ENCODE measurements around the gene RBM15. TPM values are rescaled to one million over a fixed set of nuclear protein-coding genes. Genes with fewer than 3 reads are reported as not detected.

RBM15 gene
- total and polyA plus RNA-seq, 2 donors (not counting 3 experiments of a cell fraction or from before 2014, with no cell fraction given) = 8.5 to 29.5 TPM

GRCh38 chr1:110347182-110347893, 8.2 kb downstream of the RBM15 start:
- H3K4me1 ChIP-seq (ENCODE audit: control insufficient read depth, extremely low read depth, insufficient read depth, low read length) = peaks cover 13% of the 10 kb centered on the region
- no peak overlapping the region for H3K4me2 ChIP-seq (ENCODE audit: insufficient read depth, low read length)
- peaks cover 7% of the 10 kb centered on the region for H4K20me1 ChIP-seq (replicated peaks; ENCODE audit: control insufficient read depth, extremely low read depth, insufficient read depth, low read length)
- peaks cover 3 to 8% of the 10 kb centered on the region in 2 experiments for H3K36me3 ChIP-seq (ENCODE audit: control insufficient read depth in 2 of 2, extremely low read depth in 1 of 2, insufficient read depth in 2 of 2, low read length in 2 of 2)
- H3K9me3 ChIP-seq (replicated peaks; ENCODE audit: control insufficient read depth, insufficient read depth, low read length) = no peaks in the 10 kb centered on the region
- DNase-seq (ENCODE audit: low read depth, low spot score) (no peak), FAIRE-seq (no peak)
- no peak overlapping the region for H3K27ac ChIP-seq (ENCODE audit: insufficient read depth, low read depth, low read length)
- peaks cover 99% of the 10 kb centered on the region for H3K79me2 ChIP-seq (ENCODE audit: control insufficient read depth, insufficient read depth, low read length)
- H3K4me3 ChIP-seq (replicated peaks in 1 of 3; ENCODE audit: insufficient read depth in 1 of 3, low read depth in 1 of 3, low read length in 3 of 3) = no peak overlapping the region
- ChIA-PET POLR2A (no interaction called here), CTCF (interaction anchor here (1.0 to 3.5 kb wide), 3 partner anchors 9 to 139 kb away, joined by 3 to 13 read pairs (median 8); partner anchors contain the start of gene RBM15)
- no TSS peak for BruUV-seq (replicated peaks)
- no peaks in the 10 kb centered on the region for H3K9me1 ChIP-seq (replicated peaks; ENCODE audit: control insufficient read depth, extremely low read depth, insufficient read depth, low read length)
- no peak overlapping the region for H3K9ac ChIP-seq (replicated peaks; ENCODE audit: extremely low read depth, insufficient read depth, low read length)
- dilution Hi-C loops (cut with MboI; ENCODE audit: extremely low pct_ligation_motif_present, low sequenced_read_pairs) (no loop called here), intact Hi-C loops (cut with micrococcal nuclease) (loop anchor here (5.0 kb wide), 1 partner anchor 40 kb away; no protein-coding TSS in a partner anchor)
- TF ChIP-seq CTCF (IDR thresholded peaks at IDR 0.05; ENCODE audit: extremely low read depth in 1 of 2, insufficient read depth in 1 of 2, low read depth in 1 of 2, low read length in 2 of 2) (no peak), POLR2A (IDR thresholded peaks at IDR 0.05; ENCODE audit: low read depth, low read length) (no peak), POLR2AphosphoS5 (IDR thresholded peaks at IDR 0.05; ENCODE audit: insufficient read depth, low read depth, low read length) (no peak), JUN (IDR thresholded peaks at IDR 0.05; ENCODE audit: borderline replicate concordance, insufficient read depth, insufficient read length, low read depth) (no peak), MYC (IDR thresholded peaks at IDR 0.05; ENCODE audit: low read depth, low read length) (no peak), EZH2 (IDR thresholded peaks at IDR 0.05; ENCODE audit: borderline replicate concordance, low read depth, low read length, severe bottlenecking) (no peak), MAX (IDR thresholded peaks at IDR 0.05; ENCODE audit: insufficient read depth, insufficient read length) (no peak), GATA2 (IDR thresholded peaks at IDR 0.05; ENCODE audit: insufficient read depth, insufficient read length, low read depth, low read length) (no peak), FOS (IDR thresholded peaks at IDR 0.05; ENCODE audit: borderline replicate concordance, insufficient read depth, low read length) (no peak)
- no peak overlapping the region for H2AFZ ChIP-seq (ENCODE audit: low read depth, low read length)
- no peaks in the 10 kb centered on the region for H3K27me3 ChIP-seq (ENCODE audit: control insufficient read depth in 2 of 2, insufficient read depth in 2 of 2, low read length in 2 of 2)

Data from endothelial cell of umbilical vein (primary cell).